IPS-NIHi7 (cell line): ENCODE measurements around the gene TTC21A.

ENCODE experiments used
- DNase-seq: peaks from one replicate; pipeline ENCODE4 v3.0.0; 2012; ENCODE audit warnings: mixed read lengths; ENCODE audit errors: extremely low spot score

TTC21A gene

GRCh38 chr3:39097716-39098472, 9.6 kb upstream of the TTC21A start:
- DNase-seq, result no peak

GRCh38 chr3:39098473-39099000, 8.9 kb upstream of the TTC21A start:
- no peak for DNase-seq

- no peak for DNase-seq
These were observed 8.2 kb upstream of the TTC21A start for GRCh38 chr3:39099242-39099641.

- no peak for DNase-seq
These were observed 7.6 kb upstream of the TTC21A start for GRCh38 chr3:39099738-39100499.

GRCh38 chr3:39100500-39100886, 7.0 kb upstream of the TTC21A start:
- DNase-seq, result no peak

GRCh38 chr3:39101022-39101689, 6.3 kb upstream of the TTC21A start:
- peak; percentile 86 for DNase-seq

GRCh38 chr3:39102504-39103323, 4.8 kb upstream of the TTC21A start:
- no peak for DNase-seq

GRCh38 chr3:39103324-39103693, 4.2 kb upstream of the TTC21A start:
- peak; percentile 46 for DNase-seq

GRCh38 chr3:39103791-39104552, 3.5 kb upstream of the TTC21A start:
- DNase-seq, result no peak

- DNase-seq, result no peak
These were observed 2.4 kb upstream of the TTC21A start for GRCh38 chr3:39104961-39105686.

- no peak for DNase-seq
These were observed 1.8 kb upstream of the TTC21A start for GRCh38 chr3:39105687-39106063.

- DNase-seq, result no peak
These were observed 1.1 kb upstream of the TTC21A start for GRCh38 chr3:39106281-39106811.

- peak; percentile 72 for DNase-seq
These were observed 561 bp upstream of the TTC21A start for GRCh38 chr3:39106851-39107387.

- no peak for DNase-seq
These were observed 775 bp downstream of the TTC21A start for GRCh38 chr3:39108200-39108710.

- DNase-seq, result no peak
These were observed 1.6 kb downstream of the TTC21A start for GRCh38 chr3:39109086-39109485.

- DNase-seq, result peak; percentile 30
These were observed 2.7 kb downstream of the TTC21A start for GRCh38 chr3:39110041-39110639.

GRCh38 chr3:39112113-39112512, 4.6 kb downstream of the TTC21A start:
- DNase-seq, result no peak

- DNase-seq, result no peak
These were observed 5.1 kb downstream of the TTC21A start for GRCh38 chr3:39112535-39112934.

GRCh38 chr3:39113291-39113690, 5.8 kb downstream of the TTC21A start:
- DNase-seq, result no peak
